Inferior parietal cortex (tissue), 1 donor: ENCODE measurements around the gene PCF11.
"Not testable (repeated sequence)": the region's sequence is repeated elsewhere in the genome, so short reads cannot be mapped to it uniquely, and the experiment has no call there.

Experiments
- DNase-seq: peaks from one replicate; pipeline ENCODE4 v3.0.0-alpha.2; 2016; ENCODE audit errors: extremely low spot score

Gene PCF11

GRCh38 chr11:83191491-83191890 is 34.6 kb downstream of the PCF11 start:
- DNase-seq: no peak

GRCh38 chr11:83191986-83192385 is 35.1 kb downstream of the PCF11 start:
- DNase-seq: no peak

GRCh38 chr11:83192606-83193245 is 35.8 kb downstream of the PCF11 start:
- no peak for DNase-seq

DNA sequence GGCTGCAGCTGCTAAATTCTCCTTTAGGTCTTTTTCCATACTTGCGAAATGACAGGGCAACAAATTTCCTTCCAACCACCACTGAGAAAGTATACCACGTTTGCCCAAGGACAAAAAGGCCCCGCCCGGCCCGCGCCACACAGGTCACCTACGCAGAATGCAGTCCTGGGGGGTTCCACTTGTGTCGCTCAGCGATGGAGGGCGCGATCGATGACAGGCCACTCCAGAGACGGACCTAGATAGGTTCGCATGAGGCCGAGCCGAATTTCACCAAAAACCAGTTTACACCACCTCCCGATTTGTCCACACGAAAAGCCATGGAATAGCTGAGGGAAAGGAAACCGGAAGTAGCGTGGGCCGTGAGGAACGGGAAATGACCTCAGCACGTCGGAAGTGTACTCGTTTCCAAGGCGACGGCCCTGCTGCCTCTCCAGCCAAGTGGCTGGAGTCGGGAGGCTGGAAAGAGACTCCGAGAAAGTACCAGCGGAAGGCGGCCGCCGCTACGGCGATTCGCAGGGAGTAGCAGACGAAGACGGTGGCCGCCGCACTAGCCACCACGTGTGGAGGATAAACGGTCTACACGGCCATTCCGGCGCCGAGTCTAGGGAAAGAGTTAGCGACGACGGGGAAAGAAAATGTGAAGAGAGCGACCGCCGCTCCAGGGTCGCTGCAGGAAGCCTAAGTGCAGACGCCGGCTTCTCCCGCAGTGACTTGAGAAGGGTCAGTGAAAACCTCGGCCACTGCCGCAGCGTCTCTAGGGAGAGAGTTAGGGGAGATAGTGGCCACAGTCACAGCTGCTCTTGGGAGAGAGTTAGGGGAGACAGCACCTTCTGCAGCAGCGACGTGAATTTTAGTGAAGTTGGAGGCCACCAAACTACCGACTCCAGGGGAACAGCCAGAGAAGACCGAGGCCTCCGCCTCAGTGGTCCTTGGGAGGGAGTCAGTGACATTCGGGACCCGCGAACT is 36.7 kb downstream of the PCF11 start, which contains the start of gene ANKRD42:
Gene ANKRD42, plus strand, starts transcription at position 398 of the 966 bp plus-strand sequence. CDS start 959 bp downstream, outside the sequence.
- peak; percentile 98 for DNase-seq

GRCh38 chr11:83194281-83195142 is 37.6 kb downstream of the PCF11 start:
- DNase-seq: peak; percentile 38

DNA sequence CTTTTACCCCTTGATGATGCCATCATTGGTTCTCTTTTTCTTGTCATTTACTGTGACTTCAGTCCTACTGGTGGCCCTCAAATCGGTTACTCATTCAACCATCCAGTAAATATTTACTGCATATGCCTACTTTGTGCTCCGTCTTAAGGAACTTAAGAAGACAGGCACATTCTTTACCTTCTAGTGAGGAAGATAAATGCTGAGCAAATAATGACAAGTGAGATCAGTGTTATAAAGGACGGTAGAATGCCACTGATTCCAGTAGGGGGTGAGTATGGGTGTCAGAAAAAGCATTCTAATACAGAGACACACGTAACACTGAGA is 38.2 kb downstream of the PCF11 start:
- no peak for DNase-seq

GRCh38 chr11:83195649-83196048 is 38.7 kb downstream of the PCF11 start:
- no peak for DNase-seq

GRCh38 chr11:83200035-83200434 is 43.1 kb downstream of the PCF11 start:
- no peak for DNase-seq

DNA sequence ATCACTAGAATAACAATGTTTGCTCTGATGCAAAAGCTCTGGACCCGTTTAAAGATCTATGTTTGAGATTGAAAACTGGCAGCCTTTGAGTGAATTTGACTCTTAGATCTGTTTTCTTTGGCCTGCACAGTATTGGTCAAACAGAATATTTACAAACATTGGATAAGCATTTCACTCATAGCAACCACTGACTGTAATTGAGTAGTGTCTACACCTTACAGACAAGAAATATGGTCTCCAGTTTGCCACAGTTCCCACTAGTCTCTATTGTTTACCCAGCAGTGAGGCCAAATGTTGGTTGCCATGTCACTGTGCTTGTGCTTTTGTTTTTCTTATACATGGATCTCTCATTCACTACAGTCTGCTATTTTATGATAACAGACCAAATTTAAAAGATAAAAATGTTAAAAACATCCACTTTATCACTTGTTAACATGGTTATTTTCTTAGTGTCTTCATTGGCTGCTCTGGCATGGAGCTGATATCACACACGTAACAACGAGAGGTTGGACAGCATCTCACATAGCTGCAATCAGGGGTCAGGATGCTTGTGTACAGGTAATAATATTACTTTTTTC is 48.8 kb downstream of the PCF11 start:
- DNase-seq: no peak

- DNase-seq: no peak
Observed at GRCh38 chr11:83206221-83206620, 49.3 kb downstream of the PCF11 start.

DNA sequence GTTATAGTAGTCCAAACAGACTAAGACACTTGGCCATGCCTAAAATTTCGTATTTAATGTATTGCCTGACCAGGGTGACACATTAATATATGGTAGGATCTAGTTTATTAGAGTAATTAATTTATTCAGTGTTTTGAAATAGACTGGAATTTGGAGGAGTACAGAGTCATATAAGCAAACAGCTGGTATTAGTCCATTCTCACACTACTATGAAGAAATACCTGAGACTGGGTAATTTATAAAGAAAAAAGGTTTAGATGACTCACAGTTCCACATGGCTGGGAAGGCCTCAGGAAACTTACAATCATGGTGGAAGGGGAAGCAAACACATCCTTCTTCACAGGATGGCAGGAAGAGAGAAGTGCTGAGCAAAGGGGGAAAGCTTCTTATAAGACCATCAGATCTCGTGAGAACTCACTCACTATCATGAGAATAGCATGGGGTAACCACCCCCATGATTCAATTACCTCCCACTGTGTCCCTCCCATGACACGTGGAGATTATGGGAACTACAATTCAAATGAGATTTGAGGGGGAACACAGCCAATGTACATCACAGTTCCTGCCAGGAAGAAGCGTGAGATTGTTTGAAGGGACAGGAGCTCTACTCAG is 49.9 kb downstream of the PCF11 start:
- not testable (repeated sequence) for DNase-seq

GRCh38 chr11:83219095-83219494 is 62.2 kb downstream of the PCF11 start:
- DNase-seq: no peak

DNA sequence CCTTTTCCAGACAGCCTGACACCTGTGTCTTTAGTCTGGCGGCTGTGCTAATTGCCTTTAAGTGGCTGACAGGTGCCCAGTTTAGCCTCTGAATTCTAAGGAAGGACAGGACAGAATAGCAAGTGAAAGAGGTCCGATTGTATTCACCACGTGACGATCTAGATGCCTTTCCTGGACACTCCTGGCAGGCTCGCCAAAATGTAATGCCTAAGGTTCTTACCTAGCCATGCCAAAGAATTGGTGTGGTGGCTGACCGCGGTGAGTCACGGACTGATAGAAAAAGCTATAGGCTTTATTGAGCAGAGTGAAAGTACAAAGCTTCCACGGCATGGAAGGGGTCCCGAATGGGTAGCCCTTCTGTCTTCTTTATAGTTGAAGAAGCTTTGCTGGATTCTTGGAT is 63.3 kb downstream of the PCF11 start:
- no peak for DNase-seq

- no peak for DNase-seq
Observed at GRCh38 chr11:83221694-83222093, 64.8 kb downstream of the PCF11 start.

DNA sequence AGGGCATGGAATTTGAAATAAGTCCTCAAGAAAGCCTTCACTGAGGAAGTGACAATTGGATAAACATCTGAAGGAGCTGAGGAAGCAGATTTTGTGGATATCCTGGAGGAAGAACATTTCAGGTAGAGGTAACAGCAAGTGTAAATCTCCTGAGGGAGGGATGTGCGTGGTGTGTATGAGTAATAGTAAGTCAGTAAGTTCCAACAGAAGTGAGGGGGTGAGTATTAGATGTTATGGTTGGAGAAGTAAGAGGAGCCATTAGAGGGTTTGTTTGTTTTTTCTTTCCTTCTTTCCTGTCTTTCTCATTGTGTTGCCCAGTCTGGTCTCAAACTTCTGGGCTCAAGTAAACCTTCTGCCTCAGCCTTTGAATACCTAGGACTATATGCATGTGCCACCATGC is 65.6 kb downstream of the PCF11 start:
- no peak for DNase-seq

DNA sequence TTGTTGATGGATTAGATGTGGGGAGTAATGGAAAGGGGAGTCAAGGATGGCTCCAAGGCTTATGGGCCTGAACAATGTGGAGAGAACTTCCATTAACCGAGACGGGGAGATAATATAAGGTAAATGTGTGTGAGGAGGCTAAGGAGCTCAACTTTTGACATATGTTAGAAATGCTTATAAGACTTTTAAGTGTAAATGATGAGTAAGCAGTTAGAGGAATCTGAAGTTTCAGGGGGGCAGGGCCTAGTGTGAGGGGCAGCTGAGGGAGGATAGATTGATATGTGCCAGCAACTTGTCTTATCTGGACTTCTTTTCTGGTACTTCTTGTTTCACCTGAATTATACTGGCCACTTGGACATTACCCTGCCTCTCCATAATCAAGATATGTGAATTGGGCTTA is 66.5 kb downstream of the PCF11 start:
- DNase-seq: no peak

DNA sequence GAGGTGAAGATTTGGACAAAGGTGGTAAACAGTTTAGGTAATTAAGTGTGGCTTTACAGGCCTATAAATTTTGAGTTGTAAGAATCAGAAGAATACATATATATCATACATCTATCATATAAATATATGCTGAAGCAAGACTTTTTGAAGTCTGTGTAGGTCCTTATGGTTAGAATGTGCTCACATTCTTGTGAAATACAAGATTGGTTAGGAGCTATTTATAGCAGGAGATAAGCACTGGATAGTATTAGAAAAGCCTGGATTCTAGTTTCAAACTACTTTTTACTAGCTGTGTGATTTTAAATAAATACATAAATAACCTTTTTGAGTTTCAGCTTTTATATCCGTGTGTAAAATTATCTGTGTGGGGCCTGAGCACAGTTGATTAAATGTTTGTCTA is 78.9 kb downstream of the PCF11 start:
- DNase-seq: no peak
